MM.1S (cell line): ENCODE measurements around the gene MAP2K6.

Experiments used
- DNase-seq: peaks from one replicate; pipeline ENCODE4 v3.0.0-alpha.2; 2015
- H2AFZ ChIP-seq: fragments of 300-600 bp; sonication (generic); 2 replicates; pipeline ENCODE4 v1.6.0; 2016; ENCODE audit warnings: antibody characterized with exemption, low read length
- H3F3A ChIP-seq: fragments of 300-600 bp; sonication (generic); 2 replicates; pipeline ENCODE4 v1.6.1; 2016; ENCODE audit warnings: mild to moderate bottlenecking, antibody characterized with exemption, low read length, moderate library complexity, mixed read lengths; ENCODE audit not compliant: insufficient read depth
- H3K27ac ChIP-seq: fragments of 300-600 bp; sonication (generic); 2 replicates; pipeline ENCODE4 v1.5.1; 2016; ENCODE audit warnings: mild to moderate bottlenecking, low read length
- H3K27me3 ChIP-seq: fragments of 300-600 bp; sonication (generic); replicated peaks from 2 replicates; pipeline ENCODE4 v1.6.0; 2016; ENCODE audit warnings: low read length; ENCODE audit not compliant: insufficient read depth
- H3K36me3 ChIP-seq: fragments of 300-600 bp; sonication (generic); replicated peaks from 2 replicates; pipeline ENCODE4 v1.6.1; 2016; ENCODE audit warnings: mild to moderate bottlenecking, low read length, mixed read lengths; ENCODE audit not compliant: insufficient read depth
- H3K4me1 ChIP-seq: fragments of 300-600 bp; sonication (generic); 2 replicates; pipeline ENCODE4 v1.6.1; 2016; ENCODE audit warnings: low read length, mixed read lengths
- H3K4me2 ChIP-seq: fragments of 300-600 bp; sonication (generic); 2 replicates; pipeline ENCODE4 v1.6.0; 2016; ENCODE audit warnings: low read depth, low read length
- H3K4me3 ChIP-seq: fragments of 300-600 bp; sonication (generic); 2 replicates; pipeline ENCODE4 v1.5.1; 2016; ENCODE audit warnings: low read length, mixed read lengths
- H3K79me2 ChIP-seq: fragments of 300-600 bp; sonication (generic); 2 replicates; pipeline ENCODE4 v1.6.1; 2016; ENCODE audit warnings: mixed run types, low read length, mixed read lengths
- H3K9ac ChIP-seq: fragments of 300-600 bp; sonication (generic); 2 replicates; pipeline ENCODE4 v1.6.1; 2016; ENCODE audit warnings: low read length, mixed read lengths
- H3K9me2 ChIP-seq: fragments of 300-600 bp; sonication (generic); replicated peaks from 2 replicates; pipeline ENCODE4 v1.6.1; 2016; ENCODE audit warnings: mild to moderate bottlenecking, low read length, mixed read lengths; ENCODE audit not compliant: insufficient read depth
- H3K9me3 ChIP-seq: fragments of 300-600 bp; sonication (generic); replicated peaks from 2 replicates; pipeline ENCODE4 v1.6.1; 2016; ENCODE audit warnings: mild to moderate bottlenecking, low read length, mixed read lengths; ENCODE audit not compliant: insufficient read depth
- H4K20me1 ChIP-seq: fragments of 300-600 bp; sonication (generic); 2 replicates; pipeline ENCODE4 v1.6.1; 2016; ENCODE audit warnings: mild to moderate bottlenecking, low read length, moderate library complexity, mixed read lengths; ENCODE audit not compliant: insufficient read depth
- EZH2 ChIP-seq: fragments of 300-600 bp; sonication (generic); optimal IDR thresholded peaks from 2 replicates; pipeline ENCODE3; 2017; ENCODE audit warnings: low read depth, mild to moderate bottlenecking, antibody characterized with exemption, low read length, mixed read lengths
- EZH2phosphoT487 ChIP-seq: fragments of 300-600 bp; sonication (generic); IDR thresholded peaks from 2 replicates; pipeline ENCODE4 v1.6.1; 2018; ENCODE audit warnings: antibody characterized with exemption, low read length
- TF ChIP-seq, protein P1 (sequence below): fragments of 300-600 bp; sonication (generic); IDR thresholded peaks from 2 replicates; pipeline ENCODE4 v1.5.1; 2016; ENCODE audit warnings: antibody characterized with exemption, low read length, mixed read lengths

MAP2K6 gene

GRCh38 chr17:69525920-69526841, 111.7 kb downstream of the MAP2K6 start:
- no peaks in the 10 kb centered on the region for H3F3A ChIP-seq
- TF ChIP-seq, protein P1, sequence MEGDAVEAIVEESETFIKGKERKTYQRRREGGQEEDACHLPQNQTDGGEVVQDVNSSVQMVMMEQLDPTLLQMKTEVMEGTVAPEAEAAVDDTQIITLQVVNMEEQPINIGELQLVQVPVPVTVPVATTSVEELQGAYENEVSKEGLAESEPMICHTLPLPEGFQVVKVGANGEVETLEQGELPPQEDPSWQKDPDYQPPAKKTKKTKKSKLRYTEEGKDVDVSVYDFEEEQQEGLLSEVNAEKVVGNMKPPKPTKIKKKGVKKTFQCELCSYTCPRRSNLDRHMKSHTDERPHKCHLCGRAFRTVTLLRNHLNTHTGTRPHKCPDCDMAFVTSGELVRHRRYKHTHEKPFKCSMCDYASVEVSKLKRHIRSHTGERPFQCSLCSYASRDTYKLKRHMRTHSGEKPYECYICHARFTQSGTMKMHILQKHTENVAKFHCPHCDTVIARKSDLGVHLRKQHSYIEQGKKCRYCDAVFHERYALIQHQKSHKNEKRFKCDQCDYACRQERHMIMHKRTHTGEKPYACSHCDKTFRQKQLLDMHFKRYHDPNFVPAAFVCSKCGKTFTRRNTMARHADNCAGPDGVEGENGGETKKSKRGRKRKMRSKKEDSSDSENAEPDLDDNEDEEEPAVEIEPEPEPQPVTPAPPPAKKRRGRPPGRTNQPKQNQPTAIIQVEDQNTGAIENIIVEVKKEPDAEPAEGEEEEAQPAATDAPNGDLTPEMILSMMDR, result peak; percentile 91
- TF ChIP-seq EZH2 (no peak), EZH2phosphoT487 (no peak)
- H3K9me2 ChIP-seq, result no peaks in the 10 kb centered on the region
- no peaks in the 10 kb centered on the region for H3K9me3 ChIP-seq
- H3K9ac ChIP-seq, result no peak overlapping the region
- H3K79me2 ChIP-seq, result no peaks in the 10 kb centered on the region
- no peak overlapping the region for H3K27ac ChIP-seq
- peak; percentile 54 for DNase-seq
- no peaks in the 10 kb centered on the region for H4K20me1 ChIP-seq
- H3K4me1 ChIP-seq, result peaks cover 3% of the 10 kb centered on the region; the same call in 1 of the 2 replicates
- H3K27me3 ChIP-seq, result no peaks in the 10 kb centered on the region
- no peak overlapping the region for H3K4me2 ChIP-seq
- H2AFZ ChIP-seq, result no peak overlapping the region
- no peaks in the 10 kb centered on the region for H3K36me3 ChIP-seq
- no peak overlapping the region for H3K4me3 ChIP-seq

DNA sequence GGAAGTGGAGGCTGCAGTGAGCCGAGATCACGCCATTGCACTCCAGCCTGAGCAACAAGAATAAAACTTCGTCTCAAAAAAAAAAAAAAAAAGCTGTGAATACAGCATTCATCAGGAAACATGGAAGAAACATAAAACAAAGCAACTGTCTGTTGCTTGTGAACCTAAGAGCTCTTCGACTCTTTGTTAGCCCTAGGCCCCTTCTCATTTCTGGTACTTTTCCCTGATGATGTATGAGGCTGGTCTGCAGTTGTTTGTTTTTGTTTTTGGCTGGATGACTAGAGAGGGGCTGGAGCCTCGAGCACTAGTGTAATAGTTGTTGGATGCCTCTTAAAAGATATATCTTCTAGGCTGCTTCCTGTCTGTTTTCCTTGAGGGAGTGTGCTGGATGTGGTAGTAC, 113.5 kb downstream of the MAP2K6 start:
- Histone ChIP-seq H3K4me1 (peaks cover 3% of the 10 kb centered on the region; the same call in 1 of the 2 replicates), H3K79me2 (no peaks in the 10 kb centered on the region), H3K27me3 (no peaks in the 10 kb centered on the region), H3K27ac (no peak overlapping the region), H2AFZ (no peak overlapping the region), H4K20me1 (no peaks in the 10 kb centered on the region), H3K9me2 (no peaks in the 10 kb centered on the region), H3K4me2 (no peak overlapping the region), H3K9ac (no peak overlapping the region), H3K36me3 (no peaks in the 10 kb centered on the region), H3K9me3 (no peaks in the 10 kb centered on the region), H3K4me3 (no peak overlapping the region), H3F3A (no peaks in the 10 kb centered on the region)
- no peak for TF ChIP-seq EZH2phosphoT487
- TF ChIP-seq, protein P1, result no peak
- no peak for TF ChIP-seq EZH2
- no peak for DNase-seq

DNA sequence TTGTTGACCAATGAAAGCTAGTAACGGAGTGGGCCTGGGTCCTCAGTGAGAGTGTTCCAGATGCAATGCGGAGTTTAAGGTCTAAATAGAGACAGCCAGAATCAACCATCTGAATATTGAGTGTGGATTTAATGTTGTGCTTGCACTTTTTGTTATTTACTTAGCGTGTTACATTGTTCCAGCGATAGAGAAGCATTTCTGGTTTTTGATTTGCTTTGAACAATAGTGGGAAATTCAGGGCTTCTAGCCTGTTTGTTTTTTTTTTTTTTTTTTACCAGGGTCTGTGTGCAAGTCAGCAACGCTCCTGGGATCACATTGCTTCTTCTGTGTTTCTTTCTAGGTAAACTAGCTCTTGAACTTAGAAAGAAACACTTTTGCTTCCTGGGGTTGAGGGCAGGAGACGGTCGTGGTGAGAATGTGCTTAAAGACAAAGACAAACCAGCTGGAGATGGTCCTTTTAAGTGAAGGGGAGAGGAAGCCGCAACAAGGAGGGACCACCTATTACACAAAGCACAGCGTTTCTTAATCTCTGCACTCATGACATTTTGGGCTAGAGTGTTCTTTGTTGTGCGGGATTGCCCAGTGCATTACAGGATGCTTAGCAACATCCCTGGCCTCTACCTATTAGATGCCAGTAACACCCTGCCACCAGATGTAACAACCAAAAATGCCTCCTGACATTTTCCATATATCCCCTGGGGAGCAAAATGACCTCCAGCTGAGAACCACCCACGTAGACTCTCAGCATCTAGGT, 119.2 kb downstream of the MAP2K6 start:
- DNase-seq, result no peak
- H3K9me3 ChIP-seq, result no peaks in the 10 kb centered on the region
- no peaks in the 10 kb centered on the region for H4K20me1 ChIP-seq
- H3K27me3 ChIP-seq, result no peaks in the 10 kb centered on the region
- no peak overlapping the region for H3K4me3 ChIP-seq
- no peaks in the 10 kb centered on the region for H3K4me1 ChIP-seq
- TF ChIP-seq, protein P1, result no peak
- TF ChIP-seq EZH2phosphoT487 (no peak), EZH2 (no peak)
- no peak overlapping the region for H3K9ac ChIP-seq
- H3K27ac ChIP-seq, result no peak overlapping the region
- no peak overlapping the region for H3K4me2 ChIP-seq
- no peaks in the 10 kb centered on the region for H3K79me2 ChIP-seq
- no peaks in the 10 kb centered on the region for H3F3A ChIP-seq
- no peaks in the 10 kb centered on the region for H3K9me2 ChIP-seq
- H2AFZ ChIP-seq, result no peak overlapping the region
- no peaks in the 10 kb centered on the region for H3K36me3 ChIP-seq
